GM18951 (cell line): ENCODE measurements around the gene ERFL.

Source experiments
- POLR2A ChIP-seq: IDR thresholded peaks from 4 replicates; pipeline ENCODE4 v1.6.1; 2011; ENCODE audit warnings: mild to moderate bottlenecking; ENCODE audit not compliant: insufficient read length, insufficient read depth; ENCODE audit errors: extremely low read depth
- in situ Hi-C: fragments of 300-500 bp; cut with MboI; formaldehyde crosslinking; loops from one replicate; pipeline ENCODE4 v1.12.0; 2022; ENCODE audit warnings: low sequenced_read_pairs, mixed read lengths, inconsistent platforms; ENCODE audit not compliant: unreplicated experiment

Gene ERFL

DNA sequence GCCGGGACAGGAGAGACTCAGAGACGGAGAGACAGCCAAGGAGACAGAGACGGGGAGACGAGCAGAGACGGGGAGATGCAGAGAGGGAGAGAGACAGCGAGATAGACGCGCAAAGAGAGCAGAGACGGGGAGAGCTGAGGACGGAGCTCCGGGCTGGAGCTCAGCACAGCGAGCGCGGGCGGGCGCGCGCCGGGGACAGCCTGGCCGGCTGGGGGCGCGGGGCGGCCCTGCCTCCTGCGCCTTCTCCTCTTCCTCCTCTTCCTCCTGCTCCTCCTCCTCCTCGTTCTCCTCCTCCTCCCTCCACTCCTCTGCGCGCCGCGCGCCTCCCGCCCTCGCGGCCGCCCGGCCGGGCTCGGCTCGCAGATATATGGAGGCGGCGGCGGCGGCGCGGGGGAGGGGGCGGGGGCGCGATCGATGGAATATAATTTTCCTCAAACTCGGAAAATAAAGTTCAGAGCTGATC lies at the start of gene ERFL:
ERFL (minus strand) TSS at position 229 of the 463 bp plus-strand sequence. CDS start 15,530 bp downstream, outside the sequence.
- no peak for TF ChIP-seq POLR2A
- in situ Hi-C loops: no loop called here

DNA sequence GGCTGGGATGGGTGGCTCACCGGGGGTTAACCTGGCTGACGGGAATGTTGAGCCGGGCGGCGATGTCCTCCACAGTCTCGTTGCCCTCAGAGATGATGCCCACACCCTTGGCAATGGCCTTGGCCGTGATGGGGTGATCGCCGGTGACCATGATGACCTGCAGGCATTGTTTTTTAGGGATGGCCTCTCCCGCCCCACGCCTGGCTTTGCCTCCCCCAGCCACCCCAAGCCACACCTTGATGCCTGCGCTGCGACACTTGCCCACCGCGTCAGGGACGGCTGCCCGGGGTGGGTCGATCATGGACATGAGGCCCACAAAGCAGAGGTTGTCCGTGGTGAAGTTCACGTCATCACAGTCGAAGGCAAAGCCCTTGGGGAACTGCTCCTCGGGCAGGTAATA lies 49.7 kb upstream of the ERFL start:
- TF ChIP-seq POLR2A: no peak
- in situ Hi-C loops: no loop called here

- TF ChIP-seq POLR2A: no peak
- in situ Hi-C loops: no loop called here
These were observed 46.4 kb upstream of the ERFL start for GRCh38 chr19:41974652-41975051.

- in situ Hi-C loops: no loop called here
- TF ChIP-seq POLR2A: no peak
These were observed 43.1 kb upstream of the ERFL start for GRCh38 chr19:41971363-41971762.

DNA sequence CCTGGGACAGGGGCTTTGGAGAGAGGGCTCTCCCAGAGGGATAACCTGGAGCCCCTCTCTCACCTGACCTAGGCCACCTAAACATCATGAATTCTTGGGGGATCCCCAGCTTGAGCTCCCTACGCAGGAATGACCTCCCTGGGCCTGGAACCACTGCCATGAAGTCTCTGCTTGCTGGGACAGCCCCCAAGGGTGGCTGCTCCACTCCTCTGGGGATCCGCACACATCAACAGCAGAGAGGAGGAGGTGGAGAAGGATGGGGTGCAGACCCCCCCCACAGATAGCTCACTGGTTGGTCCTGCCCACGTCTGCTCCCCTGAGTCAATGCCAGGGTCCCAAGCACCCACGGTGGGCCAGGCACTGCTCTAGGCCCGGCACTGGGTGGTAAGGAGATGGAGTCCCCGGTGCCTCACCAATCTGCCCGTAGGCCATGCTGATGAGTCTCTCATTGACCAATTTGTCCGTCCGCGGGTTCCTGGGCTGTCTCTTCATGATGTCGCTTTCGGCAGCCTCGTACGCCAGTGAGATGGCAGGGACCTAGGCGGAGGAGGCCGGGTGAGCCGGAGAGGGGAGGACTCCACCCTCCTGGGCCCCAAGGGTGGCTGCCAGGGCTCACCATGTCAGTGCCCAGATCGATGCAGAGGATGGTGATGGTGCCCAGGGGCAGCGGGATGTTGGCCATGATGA lies 41.7 kb upstream of the ERFL start:
- no peak for TF ChIP-seq POLR2A
- in situ Hi-C loops: no loop called here

DNA sequence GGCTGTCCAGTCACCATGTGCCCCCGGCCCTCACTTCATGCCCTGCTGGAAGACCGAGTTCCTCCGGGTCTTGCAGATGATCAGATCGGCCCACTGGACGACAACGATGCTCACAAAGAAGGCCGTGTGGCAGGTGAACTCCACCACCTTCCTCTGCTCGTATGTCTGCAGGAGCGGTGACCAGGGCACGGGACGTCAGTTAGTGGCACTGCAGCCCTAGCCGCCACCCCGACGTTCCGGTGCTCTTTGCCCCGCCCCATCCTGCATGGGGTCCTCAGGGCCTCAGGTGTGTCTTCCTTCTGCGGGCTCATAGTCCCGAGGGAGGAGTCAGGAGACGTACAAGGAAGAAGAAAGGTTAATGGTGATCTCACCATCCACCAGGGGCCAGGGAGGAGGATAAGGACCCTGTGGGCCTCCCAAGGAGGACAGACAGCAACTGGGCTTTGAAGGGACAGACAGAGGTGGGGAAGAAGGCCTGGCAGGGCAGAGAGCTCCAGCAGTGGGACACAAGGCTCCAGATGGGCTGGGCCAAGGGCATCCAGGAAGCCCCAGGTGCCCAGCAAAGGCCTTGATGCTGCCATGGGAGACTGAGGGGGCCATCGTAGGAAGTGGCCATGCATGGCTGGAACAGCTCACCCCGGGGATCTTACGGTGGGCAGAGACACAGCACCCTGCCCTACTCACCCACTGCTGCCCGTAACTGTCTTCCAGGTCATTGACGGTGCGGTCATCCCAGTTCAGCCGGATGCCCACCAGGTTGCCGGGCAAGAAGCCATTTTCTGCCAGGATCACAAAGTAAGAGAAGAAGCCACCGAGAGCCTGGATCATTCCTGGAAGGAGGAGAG lies 40.7 kb upstream of the ERFL start:
- in situ Hi-C loops: no loop called here
- no peak for TF ChIP-seq POLR2A

- in situ Hi-C loops: no loop called here
- TF ChIP-seq POLR2A: no peak
These were observed 39.0 kb upstream of the ERFL start for GRCh38 chr19:41967054-41967783.

DNA sequence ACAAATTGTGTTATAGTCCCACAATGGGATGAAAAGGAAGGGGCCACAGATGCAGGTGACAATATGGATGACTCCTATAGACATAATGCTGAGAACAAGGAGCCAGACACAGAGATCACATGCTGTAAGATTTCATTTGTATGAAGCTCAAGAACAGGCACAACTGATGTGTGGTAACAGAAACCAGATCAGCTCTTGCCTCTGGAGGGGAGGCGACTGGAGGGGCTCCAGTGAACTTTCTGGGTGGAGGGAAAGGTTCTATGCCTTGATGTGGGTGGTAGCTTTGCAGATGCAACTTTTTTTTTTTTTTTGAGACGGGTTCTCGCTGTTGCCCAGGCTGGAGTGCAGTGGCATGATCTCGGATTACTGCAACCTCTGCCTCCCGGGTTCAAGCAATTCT lies 36.9 kb upstream of the ERFL start:
- TF ChIP-seq POLR2A: no peak
- in situ Hi-C loops: no loop called here

DNA sequence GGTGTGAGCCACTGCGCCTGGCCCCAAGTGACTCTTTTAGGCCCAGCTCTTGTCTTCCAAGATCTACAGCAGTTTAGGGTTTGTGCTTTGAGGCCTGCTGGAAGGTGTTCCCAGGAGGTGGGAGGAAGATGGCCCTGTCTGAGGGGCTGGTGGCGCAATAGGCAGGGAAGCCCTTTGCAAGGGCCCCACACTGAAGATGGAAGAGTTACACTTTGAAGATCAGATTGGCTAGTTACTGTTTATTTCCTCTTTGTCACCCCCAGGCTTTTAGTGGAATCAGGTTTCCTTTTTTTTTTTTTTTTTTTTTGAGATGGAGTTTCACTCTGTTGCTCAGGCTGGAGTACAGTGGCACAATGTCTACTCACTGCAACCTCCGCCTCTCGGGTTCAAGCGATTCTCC lies 32.7 kb upstream of the ERFL start:
- TF ChIP-seq POLR2A: no peak

DNA sequence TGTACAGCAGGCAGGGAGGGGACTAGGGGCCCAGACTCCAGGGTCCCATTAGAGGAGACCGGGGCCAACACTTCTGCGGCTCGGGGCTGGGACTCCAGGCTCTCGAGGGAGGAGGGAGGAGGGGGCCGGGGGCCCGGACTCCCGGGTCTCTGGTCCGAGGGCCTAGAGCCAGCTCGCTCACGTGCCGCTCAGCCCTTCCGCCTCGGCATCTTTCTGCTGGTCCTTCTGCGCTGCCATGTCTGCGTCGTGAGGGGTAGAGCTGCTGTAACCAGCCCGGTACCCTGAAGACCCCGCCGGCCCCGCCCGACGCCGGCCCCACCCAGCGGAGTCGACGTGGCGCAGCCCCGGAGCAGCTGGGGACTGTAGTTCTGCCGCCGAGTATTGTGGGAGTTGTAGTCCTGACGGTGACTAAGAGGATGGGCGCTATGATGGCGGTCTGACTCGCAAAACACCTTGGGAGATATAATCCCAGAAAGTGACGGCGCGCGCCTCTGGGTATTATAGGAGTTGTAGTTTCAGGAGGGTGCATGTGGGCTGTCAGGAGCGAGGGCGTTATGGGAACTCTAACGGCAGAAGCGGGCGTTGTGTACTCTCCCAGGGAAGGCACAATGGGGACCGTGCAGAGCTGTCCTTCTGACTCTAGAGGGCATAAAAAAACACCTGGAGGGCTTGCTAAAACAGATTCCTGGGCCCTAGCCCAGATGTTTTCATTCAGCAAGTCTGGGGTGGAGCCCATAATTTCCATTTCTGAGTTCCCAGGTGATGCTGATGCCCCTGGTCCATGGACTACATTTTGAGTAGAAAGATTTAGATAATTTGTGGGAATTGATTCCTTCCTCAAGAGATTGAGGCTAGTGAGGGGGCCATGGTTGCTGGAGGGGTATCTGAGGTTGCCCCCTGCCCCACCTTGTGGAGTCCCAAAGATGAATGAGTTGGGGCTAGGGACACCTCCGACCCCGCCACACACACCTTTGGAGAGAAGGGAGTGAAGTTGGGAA lies 31.1 kb upstream of the ERFL start, which contains the start of gene RABAC1:
RABAC1 (minus strand) TSS at position 266 of the 998 bp plus-strand sequence; CDS start at position 237, 29 bp downstream.
- in situ Hi-C loops: no loop called here
- TF ChIP-seq POLR2A: peak; percentile 56

More for the DNA sequence above, 32.7 kb upstream of the ERFL start:
- in situ Hi-C loops: no loop called here

DNA sequence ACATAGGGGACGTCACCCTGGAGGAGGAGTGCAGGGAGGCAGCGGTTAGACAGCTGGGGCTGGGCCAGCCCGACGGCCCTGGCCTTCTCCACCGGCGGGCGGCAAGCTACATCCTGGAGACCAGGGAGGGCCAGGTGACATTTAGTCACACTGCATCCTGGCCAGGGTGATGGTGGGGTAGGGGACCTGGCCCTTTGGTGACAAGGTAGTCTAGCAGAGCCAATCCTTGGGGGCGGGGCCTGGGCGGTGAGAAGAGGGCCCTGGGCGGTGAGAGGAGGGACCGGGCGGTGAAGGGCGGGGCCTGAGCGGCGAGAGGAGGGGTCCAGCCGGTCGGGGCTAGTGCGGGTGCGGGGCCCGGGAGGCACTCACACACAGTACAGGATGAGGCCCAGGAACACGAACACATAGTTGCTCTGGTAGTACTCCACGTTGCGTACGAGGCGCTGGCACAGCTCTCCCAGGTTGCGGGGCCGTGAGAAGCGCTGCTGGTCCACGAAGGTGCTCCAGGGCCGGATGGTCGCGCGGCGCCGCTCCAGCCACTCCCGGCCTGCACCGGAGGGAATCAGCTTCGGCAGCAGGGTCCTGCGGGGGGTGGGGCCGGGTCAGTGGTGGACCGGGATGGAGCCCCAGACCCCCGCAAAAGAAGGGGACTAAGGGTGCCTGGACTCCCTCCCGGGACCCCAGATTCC lies 30.3 kb upstream of the ERFL start:
- peak; percentile 36 for TF ChIP-seq POLR2A
- in situ Hi-C loops: no loop called here
